ENCODE measurements around the gene KDM2A.

The KDM2A gene

GRCh38 chr11:67178421-67178820, 59.4 kb downstream of the KDM2A start:
- TF ChIP-seq POLR2AphosphoS5 (IDR thresholded peaks at IDR 0.05; ENCODE audit: low read depth) = no peak
- no peak for TF ChIP-seq GABPA (IDR thresholded peaks at IDR 0.05; ENCODE audit: low read depth)
- TF ChIP-seq, protein P1, sequence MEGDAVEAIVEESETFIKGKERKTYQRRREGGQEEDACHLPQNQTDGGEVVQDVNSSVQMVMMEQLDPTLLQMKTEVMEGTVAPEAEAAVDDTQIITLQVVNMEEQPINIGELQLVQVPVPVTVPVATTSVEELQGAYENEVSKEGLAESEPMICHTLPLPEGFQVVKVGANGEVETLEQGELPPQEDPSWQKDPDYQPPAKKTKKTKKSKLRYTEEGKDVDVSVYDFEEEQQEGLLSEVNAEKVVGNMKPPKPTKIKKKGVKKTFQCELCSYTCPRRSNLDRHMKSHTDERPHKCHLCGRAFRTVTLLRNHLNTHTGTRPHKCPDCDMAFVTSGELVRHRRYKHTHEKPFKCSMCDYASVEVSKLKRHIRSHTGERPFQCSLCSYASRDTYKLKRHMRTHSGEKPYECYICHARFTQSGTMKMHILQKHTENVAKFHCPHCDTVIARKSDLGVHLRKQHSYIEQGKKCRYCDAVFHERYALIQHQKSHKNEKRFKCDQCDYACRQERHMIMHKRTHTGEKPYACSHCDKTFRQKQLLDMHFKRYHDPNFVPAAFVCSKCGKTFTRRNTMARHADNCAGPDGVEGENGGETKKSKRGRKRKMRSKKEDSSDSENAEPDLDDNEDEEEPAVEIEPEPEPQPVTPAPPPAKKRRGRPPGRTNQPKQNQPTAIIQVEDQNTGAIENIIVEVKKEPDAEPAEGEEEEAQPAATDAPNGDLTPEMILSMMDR (IDR thresholded peaks at IDR 0.05; ENCODE audit: insufficient read depth, low read length) = no peak
- TF ChIP-seq, protein P2, sequence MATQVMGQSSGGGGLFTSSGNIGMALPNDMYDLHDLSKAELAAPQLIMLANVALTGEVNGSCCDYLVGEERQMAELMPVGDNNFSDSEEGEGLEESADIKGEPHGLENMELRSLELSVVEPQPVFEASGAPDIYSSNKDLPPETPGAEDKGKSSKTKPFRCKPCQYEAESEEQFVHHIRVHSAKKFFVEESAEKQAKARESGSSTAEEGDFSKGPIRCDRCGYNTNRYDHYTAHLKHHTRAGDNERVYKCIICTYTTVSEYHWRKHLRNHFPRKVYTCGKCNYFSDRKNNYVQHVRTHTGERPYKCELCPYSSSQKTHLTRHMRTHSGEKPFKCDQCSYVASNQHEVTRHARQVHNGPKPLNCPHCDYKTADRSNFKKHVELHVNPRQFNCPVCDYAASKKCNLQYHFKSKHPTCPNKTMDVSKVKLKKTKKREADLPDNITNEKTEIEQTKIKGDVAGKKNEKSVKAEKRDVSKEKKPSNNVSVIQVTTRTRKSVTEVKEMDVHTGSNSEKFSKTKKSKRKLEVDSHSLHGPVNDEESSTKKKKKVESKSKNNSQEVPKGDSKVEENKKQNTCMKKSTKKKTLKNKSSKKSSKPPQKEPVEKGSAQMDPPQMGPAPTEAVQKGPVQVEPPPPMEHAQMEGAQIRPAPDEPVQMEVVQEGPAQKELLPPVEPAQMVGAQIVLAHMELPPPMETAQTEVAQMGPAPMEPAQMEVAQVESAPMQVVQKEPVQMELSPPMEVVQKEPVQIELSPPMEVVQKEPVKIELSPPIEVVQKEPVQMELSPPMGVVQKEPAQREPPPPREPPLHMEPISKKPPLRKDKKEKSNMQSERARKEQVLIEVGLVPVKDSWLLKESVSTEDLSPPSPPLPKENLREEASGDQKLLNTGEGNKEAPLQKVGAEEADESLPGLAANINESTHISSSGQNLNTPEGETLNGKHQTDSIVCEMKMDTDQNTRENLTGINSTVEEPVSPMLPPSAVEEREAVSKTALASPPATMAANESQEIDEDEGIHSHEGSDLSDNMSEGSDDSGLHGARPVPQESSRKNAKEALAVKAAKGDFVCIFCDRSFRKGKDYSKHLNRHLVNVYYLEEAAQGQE (IDR thresholded peaks at IDR 0.05; ENCODE audit: insufficient replicate concordance, low read depth) = no peak
- TF ChIP-seq SPI1 (IDR thresholded peaks at IDR 0.05; ENCODE audit: borderline replicate concordance, low read depth) = no peak
- Histone ChIP-seq H3K27me3 (ENCODE audit: insufficient read depth, poor library complexity, severe bottlenecking) (no peaks in the 10 kb centered on the region), H3K4me3 (replicated peaks; ENCODE audit: insufficient read depth, low read length) (no peak overlapping the region), H3K27ac (replicated peaks) (no peak overlapping the region)
- DNase-seq (ENCODE audit: low read depth in 1 of 2, low spot score in 1 of 2) = no peak

DNA sequence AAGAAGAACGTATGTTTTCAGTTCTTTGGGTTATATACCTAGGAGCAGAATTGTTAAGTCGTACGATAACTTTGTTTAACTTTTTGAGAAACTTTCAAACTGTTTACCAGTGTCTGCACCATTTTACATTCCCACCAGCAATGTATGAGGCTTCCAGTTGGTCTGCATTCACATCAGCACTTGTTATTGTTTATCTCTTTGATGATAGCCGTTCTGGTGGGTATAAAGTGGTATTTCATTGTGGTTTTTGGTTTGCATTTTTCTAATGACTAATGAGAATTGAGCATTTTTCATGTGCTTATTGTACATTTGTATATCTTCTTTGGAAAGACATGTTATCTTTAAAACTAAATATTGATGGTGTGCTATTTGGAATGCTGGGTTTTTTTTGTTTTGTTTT, 59.8 kb downstream of the KDM2A start:
- DNase-seq (ENCODE audit: low read depth in 1 of 2, low spot score in 1 of 2) = no peak
- TF ChIP-seq GABPA (IDR thresholded peaks at IDR 0.05; ENCODE audit: low read depth) (no peak), POLR2AphosphoS5 (IDR thresholded peaks at IDR 0.05; ENCODE audit: low read depth) (no peak), SPI1 (IDR thresholded peaks at IDR 0.05; ENCODE audit: borderline replicate concordance, low read depth) (no peak)
- TF ChIP-seq, protein P1 (IDR thresholded peaks at IDR 0.05; ENCODE audit: insufficient read depth, low read length) = no peak
- TF ChIP-seq, protein P2 (IDR thresholded peaks at IDR 0.05; ENCODE audit: insufficient replicate concordance, low read depth) = no peak

GRCh38 chr11:67179892-67180490, 60.9 kb downstream of the KDM2A start:
- Histone ChIP-seq H3K27ac (replicated peaks) (no peak overlapping the region), H3K4me3 (replicated peaks; ENCODE audit: insufficient read depth, low read length) (no peak overlapping the region)
- DNase-seq (ENCODE audit: low read depth in 1 of 2, low spot score in 1 of 2) = no peak

More for the DNA sequence above, 59.8 kb downstream of the KDM2A start:
- Histone ChIP-seq H3K27ac (replicated peaks) (no peak overlapping the region), H3K4me3 (replicated peaks; ENCODE audit: insufficient read depth, low read length) (no peak overlapping the region), H3K27me3 (ENCODE audit: insufficient read depth, poor library complexity, severe bottlenecking) (no peaks in the 10 kb centered on the region)

More at GRCh38 chr11:67179892-67180490, 60.9 kb downstream of the KDM2A start:
- no peaks in the 10 kb centered on the region for H3K27me3 ChIP-seq (ENCODE audit: insufficient read depth, poor library complexity, severe bottlenecking)
- TF ChIP-seq, protein P1 (IDR thresholded peaks at IDR 0.05; ENCODE audit: insufficient read depth, low read length) = no peak
- TF ChIP-seq SPI1 (IDR thresholded peaks at IDR 0.05; ENCODE audit: borderline replicate concordance, low read depth) (no peak), GABPA (IDR thresholded peaks at IDR 0.05; ENCODE audit: low read depth) (no peak), POLR2AphosphoS5 (IDR thresholded peaks at IDR 0.05; ENCODE audit: low read depth) (no peak)

Data from HL-60 (cell line).